GM23338 (cell line): ENCODE data around the gene PSMD3.

Experiments used
- CREB1 ChIP-seq: fragments of 250-450 bp; sonication (Bioruptor Pico); IDR thresholded peaks from 2 replicates; pipeline ENCODE4 v1.5.0; 2020; ENCODE audit warnings: low read depth, mild to moderate bottlenecking, moderate library complexity
- EZH2 ChIP-seq: fragments of 200-600 bp; sonication (generic); IDR thresholded peaks from one replicate; pipeline ENCODE4 v1.8.0; 2017; ENCODE audit warnings: antibody characterized with exemption, mild to moderate bottlenecking, low read depth; ENCODE audit not compliant: unreplicated experiment
- JUNB ChIP-seq: IDR thresholded peaks from one replicate; pipeline ENCODE4 v1.6.1; 2016; ENCODE audit warnings: antibody characterized with exemption; ENCODE audit not compliant: unreplicated experiment
- STAT1 ChIP-seq: IDR thresholded peaks from one replicate; pipeline ENCODE4 v1.6.1; 2016; ENCODE audit warnings: antibody characterized with exemption; ENCODE audit not compliant: unreplicated experiment
- TF ChIP-seq, protein P1 (sequence below), 2 experiments: fragments of 200-600 bp in 1 of 2; sonication (generic) in 1 of 2; conservative IDR thresholded peaks; 2 replicates each; pipeline versions ENCODE4 v1.5.1 to v1.6.1; 2016 to 2017; ENCODE audit warnings: antibody characterized with exemption in 2 of 2, low read depth in 2 of 2, mild to moderate bottlenecking in 2 of 2, moderate library complexity in 1 of 2
- TF ChIP-seq, protein P2 (sequence below): fragments of 250-450 bp; sonication (Bioruptor Pico); IDR thresholded peaks from 2 replicates; pipeline ENCODE4 v1.5.0; 2020; ENCODE audit warnings: mild to moderate bottlenecking, moderate library complexity
- TF ChIP-seq, protein P3 (sequence below): IDR thresholded peaks from one replicate; pipeline ENCODE4 v1.6.1; 2018; ENCODE audit warnings: antibody characterized with exemption; ENCODE audit not compliant: unreplicated experiment

DNA sequence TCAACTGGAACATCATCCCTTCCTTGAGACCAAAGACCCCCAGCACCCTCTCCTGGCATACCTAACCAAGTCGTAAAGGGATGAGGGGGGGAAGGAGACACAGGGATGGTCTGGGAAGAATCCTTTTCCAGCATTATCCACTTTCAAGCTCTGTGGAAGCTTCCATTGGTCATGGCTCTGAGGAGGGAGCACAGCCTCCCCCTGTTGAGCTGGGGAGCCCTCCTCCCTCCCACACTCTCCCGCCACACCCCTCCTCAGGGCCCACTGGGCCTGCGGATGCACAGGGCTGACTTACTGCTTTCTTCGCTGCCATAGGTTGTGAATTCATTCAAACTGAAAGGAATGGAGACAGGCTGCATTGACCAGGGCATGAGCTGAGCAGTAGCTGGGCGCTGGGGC lies 47.0 kb downstream of the PSMD3 start:
- TF ChIP-seq, protein P1, sequence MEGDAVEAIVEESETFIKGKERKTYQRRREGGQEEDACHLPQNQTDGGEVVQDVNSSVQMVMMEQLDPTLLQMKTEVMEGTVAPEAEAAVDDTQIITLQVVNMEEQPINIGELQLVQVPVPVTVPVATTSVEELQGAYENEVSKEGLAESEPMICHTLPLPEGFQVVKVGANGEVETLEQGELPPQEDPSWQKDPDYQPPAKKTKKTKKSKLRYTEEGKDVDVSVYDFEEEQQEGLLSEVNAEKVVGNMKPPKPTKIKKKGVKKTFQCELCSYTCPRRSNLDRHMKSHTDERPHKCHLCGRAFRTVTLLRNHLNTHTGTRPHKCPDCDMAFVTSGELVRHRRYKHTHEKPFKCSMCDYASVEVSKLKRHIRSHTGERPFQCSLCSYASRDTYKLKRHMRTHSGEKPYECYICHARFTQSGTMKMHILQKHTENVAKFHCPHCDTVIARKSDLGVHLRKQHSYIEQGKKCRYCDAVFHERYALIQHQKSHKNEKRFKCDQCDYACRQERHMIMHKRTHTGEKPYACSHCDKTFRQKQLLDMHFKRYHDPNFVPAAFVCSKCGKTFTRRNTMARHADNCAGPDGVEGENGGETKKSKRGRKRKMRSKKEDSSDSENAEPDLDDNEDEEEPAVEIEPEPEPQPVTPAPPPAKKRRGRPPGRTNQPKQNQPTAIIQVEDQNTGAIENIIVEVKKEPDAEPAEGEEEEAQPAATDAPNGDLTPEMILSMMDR (conservative IDR thresholded peaks at IDR 0.05; ENCODE audit: low read depth in 2 of 2), result no peak
- TF ChIP-seq JUNB (no peak), CREB1 (CRISPR knock-in tag) (no peak), EZH2 (no peak), STAT1 (no peak)
- TF ChIP-seq, protein P2, sequence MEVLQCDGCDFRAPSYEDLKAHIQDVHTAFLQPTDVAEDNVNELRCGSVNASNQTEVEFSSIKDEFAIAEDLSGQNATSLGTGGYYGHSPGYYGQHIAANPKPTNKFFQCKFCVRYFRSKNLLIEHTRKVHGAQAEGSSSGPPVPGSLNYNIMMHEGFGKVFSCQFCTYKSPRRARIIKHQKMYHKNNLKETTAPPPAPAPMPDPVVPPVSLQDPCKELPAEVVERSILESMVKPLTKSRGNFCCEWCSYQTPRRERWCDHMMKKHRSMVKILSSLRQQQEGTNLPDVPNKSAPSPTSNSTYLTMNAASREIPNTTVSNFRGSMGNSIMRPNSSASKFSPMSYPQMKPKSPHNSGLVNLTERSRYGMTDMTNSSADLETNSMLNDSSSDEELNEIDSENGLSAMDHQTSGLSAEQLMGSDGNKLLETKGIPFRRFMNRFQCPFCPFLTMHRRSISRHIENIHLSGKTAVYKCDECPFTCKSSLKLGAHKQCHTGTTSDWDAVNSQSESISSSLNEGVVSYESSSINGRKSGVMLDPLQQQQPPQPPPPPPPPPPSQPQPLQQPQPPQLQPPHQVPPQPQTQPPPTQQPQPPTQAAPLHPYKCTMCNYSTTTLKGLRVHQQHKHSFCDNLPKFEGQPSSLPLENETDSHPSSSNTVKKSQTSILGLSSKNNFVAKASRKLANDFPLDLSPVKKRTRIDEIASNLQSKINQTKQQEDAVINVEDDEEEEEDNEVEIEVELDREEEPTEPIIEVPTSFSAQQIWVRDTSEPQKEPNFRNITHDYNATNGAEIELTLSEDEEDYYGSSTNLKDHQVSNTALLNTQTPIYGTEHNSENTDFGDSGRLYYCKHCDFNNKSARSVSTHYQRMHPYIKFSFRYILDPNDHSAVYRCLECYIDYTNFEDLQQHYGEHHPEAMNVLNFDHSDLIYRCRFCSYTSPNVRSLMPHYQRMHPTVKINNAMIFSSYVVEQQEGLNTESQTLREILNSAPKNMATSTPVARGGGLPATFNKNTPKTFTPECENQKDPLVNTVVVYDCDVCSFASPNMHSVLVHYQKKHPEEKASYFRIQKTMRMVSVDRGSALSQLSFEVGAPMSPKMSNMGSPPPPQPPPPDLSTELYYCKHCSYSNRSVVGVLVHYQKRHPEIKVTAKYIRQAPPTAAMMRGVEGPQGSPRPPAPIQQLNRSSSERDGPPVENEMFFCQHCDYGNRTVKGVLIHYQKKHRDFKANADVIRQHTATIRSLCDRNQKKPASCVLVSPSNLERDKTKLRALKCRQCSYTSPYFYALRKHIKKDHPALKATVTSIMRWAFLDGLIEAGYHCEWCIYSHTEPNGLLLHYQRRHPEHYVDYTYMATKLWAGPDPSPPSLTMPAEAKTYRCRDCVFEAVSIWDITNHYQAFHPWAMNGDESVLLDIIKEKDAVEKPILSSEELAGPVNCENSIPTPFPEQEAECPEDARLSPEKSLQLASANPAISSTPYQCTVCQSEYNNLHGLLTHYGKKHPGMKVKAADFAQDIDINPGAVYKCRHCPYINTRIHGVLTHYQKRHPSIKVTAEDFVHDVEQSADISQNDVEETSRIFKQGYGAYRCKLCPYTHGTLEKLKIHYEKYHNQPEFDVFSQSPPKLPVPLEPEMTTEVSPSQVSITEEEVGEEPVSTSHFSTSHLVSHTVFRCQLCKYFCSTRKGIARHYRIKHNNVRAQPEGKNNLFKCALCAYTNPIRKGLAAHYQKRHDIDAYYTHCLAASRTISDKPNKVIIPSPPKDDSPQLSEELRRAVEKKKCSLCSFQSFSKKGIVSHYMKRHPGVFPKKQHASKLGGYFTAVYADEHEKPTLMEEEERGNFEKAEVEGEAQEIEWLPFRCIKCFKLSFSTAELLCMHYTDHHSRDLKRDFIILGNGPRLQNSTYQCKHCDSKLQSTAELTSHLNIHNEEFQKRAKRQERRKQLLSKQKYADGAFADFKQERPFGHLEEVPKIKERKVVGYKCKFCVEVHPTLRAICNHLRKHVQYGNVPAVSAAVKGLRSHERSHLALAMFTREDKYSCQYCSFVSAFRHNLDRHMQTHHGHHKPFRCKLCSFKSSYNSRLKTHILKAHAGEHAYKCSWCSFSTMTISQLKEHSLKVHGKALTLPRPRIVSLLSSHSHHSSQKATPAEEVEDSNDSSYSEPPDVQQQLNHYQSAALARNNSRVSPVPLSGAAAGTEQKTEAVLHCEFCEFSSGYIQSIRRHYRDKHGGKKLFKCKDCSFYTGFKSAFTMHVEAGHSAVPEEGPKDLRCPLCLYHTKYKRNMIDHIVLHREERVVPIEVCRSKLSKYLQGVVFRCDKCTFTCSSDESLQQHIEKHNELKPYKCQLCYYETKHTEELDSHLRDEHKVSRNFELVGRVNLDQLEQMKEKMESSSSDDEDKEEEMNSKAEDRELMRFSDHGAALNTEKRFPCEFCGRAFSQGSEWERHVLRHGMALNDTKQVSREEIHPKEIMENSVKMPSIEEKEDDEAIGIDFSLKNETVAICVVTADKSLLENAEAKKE (CRISPR knock-in tag), result no peak
- TF ChIP-seq, protein P3, sequence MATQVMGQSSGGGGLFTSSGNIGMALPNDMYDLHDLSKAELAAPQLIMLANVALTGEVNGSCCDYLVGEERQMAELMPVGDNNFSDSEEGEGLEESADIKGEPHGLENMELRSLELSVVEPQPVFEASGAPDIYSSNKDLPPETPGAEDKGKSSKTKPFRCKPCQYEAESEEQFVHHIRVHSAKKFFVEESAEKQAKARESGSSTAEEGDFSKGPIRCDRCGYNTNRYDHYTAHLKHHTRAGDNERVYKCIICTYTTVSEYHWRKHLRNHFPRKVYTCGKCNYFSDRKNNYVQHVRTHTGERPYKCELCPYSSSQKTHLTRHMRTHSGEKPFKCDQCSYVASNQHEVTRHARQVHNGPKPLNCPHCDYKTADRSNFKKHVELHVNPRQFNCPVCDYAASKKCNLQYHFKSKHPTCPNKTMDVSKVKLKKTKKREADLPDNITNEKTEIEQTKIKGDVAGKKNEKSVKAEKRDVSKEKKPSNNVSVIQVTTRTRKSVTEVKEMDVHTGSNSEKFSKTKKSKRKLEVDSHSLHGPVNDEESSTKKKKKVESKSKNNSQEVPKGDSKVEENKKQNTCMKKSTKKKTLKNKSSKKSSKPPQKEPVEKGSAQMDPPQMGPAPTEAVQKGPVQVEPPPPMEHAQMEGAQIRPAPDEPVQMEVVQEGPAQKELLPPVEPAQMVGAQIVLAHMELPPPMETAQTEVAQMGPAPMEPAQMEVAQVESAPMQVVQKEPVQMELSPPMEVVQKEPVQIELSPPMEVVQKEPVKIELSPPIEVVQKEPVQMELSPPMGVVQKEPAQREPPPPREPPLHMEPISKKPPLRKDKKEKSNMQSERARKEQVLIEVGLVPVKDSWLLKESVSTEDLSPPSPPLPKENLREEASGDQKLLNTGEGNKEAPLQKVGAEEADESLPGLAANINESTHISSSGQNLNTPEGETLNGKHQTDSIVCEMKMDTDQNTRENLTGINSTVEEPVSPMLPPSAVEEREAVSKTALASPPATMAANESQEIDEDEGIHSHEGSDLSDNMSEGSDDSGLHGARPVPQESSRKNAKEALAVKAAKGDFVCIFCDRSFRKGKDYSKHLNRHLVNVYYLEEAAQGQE, result no peak
